ENCODE data around the gene COL15A1. TPM values are rescaled to one million over a fixed set of nuclear protein-coding genes. Genes with fewer than 3 reads are reported as not detected.
"Not testable (repeated sequence)": the region's sequence is repeated elsewhere in the genome, so short reads cannot be mapped to it uniquely, and the experiment has no call there.

The COL15A1 gene
- total and polyA plus RNA-seq, 10 donors = 0.33 to 9.3 (median 2.1) TPM

DNA sequence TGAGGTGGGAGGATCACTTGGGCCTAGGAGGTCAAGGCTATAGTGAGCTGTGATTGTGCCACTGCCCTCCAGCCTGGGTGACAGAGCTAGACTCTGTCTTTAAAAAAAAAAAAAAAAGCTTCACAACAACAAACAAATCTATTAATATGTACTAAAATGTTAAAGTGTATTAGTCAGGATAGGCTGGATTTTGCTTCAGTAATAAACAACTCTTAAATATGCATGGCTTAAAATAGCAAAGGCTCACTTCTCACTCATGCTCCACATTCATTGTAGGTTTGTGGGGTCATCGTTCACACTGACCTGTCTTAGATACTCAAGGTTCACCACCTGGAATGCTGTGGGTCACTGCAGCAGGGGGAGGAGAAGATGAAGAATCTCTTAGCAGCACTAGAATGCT lies 33.8 kb upstream of the COL15A1 start:
- DNase-seq = no peak
- no peaks in the 10 kb centered on the region for H3K27me3 ChIP-seq (replicated peaks in 1 of 7)
- no peaks in the 10 kb centered on the region for H3K9me3 ChIP-seq
- 79 to 93% (median 88%) methylated on average over 1 of the region's 1 CpG for WGBS, 5 donors
- H3K4me3 ChIP-seq = no peak overlapping the region
- intact Hi-C loops (cut with DNase I; ENCODE audit: low total_unique reads) = no loop called here
- TF ChIP-seq, protein P1, sequence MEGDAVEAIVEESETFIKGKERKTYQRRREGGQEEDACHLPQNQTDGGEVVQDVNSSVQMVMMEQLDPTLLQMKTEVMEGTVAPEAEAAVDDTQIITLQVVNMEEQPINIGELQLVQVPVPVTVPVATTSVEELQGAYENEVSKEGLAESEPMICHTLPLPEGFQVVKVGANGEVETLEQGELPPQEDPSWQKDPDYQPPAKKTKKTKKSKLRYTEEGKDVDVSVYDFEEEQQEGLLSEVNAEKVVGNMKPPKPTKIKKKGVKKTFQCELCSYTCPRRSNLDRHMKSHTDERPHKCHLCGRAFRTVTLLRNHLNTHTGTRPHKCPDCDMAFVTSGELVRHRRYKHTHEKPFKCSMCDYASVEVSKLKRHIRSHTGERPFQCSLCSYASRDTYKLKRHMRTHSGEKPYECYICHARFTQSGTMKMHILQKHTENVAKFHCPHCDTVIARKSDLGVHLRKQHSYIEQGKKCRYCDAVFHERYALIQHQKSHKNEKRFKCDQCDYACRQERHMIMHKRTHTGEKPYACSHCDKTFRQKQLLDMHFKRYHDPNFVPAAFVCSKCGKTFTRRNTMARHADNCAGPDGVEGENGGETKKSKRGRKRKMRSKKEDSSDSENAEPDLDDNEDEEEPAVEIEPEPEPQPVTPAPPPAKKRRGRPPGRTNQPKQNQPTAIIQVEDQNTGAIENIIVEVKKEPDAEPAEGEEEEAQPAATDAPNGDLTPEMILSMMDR (IDR thresholded peaks at IDR 0.05 in 8 of 11, conservative IDR thresholded peaks at IDR 0.05 in 3 of 11) = no peak
- no peak for TF ChIP-seq POLR2A (IDR thresholded peaks at IDR 0.05)
- no peak for TF ChIP-seq POLR2AphosphoS5 (IDR thresholded peaks at IDR 0.05)
- no peak overlapping the region for H3K27ac ChIP-seq
- H3K4me1 ChIP-seq = peaks cover 0 to 16% (median 2%) of the 10 kb centered on the region in 6 donors
- no peaks in the 10 kb centered on the region for H3K36me3 ChIP-seq

GRCh38 chr9:98911042-98911441 lies 32.7 kb upstream of the COL15A1 start:
- no peaks in the 10 kb centered on the region for H3K9me3 ChIP-seq
- 74 to 82% (median 81%) methylated on average over 5 of the region's 5 CpGs for WGBS, 5 donors
- no peak for TF ChIP-seq POLR2A (IDR thresholded peaks at IDR 0.05)
- TF ChIP-seq, protein P1 (IDR thresholded peaks at IDR 0.05 in 8 of 11, conservative IDR thresholded peaks at IDR 0.05 in 3 of 11) = no peak
- TF ChIP-seq POLR2AphosphoS5 (IDR thresholded peaks at IDR 0.05) = no peak
- intact Hi-C loops (cut with DNase I; ENCODE audit: low total_unique reads) = no loop called here
- no peaks in the 10 kb centered on the region for H3K36me3 ChIP-seq
- H3K4me1 ChIP-seq = peaks cover 0 to 16% (median 2%) of the 10 kb centered on the region in 6 donors
- H3K27me3 ChIP-seq (replicated peaks in 1 of 7) = no peaks in the 10 kb centered on the region
- no peak overlapping the region for H3K4me3 ChIP-seq
- no peak overlapping the region for H3K27ac ChIP-seq
- DNase-seq = no peak

GRCh38 chr9:98911738-98912137 lies 32.0 kb upstream of the COL15A1 start:
- DNase-seq; intact Hi-C loops (cut with DNase I; ENCODE audit: low total_unique reads); H3K27ac ChIP-seq; H3K36me3 ChIP-seq; H3K9me3 ChIP-seq; H3K4me3 ChIP-seq; H3K27me3 ChIP-seq (replicated peaks in 1 of 7): not testable (repeated sequence)
- peaks cover 0 to 22% (median 9%) of the 10 kb centered on the region in 6 donors for H3K4me1 ChIP-seq
- WGBS, 5 donors = 86 to 94% (median 92%) methylated on average over 6 of the region's 6 CpGs

DNA sequence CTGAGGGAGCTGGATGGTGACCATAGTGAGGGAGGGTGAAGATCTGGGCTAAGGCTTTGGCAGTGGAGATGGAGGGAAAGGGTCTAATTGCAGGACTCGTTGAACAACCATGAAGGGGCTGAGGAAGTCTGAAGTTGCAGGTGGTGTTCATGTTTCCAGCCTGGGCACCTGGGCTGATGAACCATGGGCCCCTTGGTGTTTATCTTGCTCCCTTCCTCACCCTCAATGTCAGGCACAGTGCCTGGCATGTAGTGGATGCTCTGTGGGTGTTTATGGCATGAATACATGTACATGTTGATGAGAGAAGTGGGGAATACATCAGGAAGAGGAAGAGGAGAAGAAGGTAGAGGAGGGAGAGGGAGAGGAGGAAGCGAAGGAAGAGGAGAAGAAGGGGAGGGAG lies 31.3 kb upstream of the COL15A1 start:
- Histone ChIP-seq H3K36me3 (no peaks in the 10 kb centered on the region), H3K27ac (no peak overlapping the region), H3K9me3 (no peaks in the 10 kb centered on the region), H3K4me1 (peaks cover 0 to 24% (median 13%) of the 10 kb centered on the region in 6 donors), H3K27me3 (replicated peaks in 1 of 7) (no peaks in the 10 kb centered on the region), H3K4me3 (no peak overlapping the region)
- 73 to 86% (median 84%) methylated on average over 2 of the region's 2 CpGs for WGBS, 5 donors
- no peak for DNase-seq
- intact Hi-C loops (cut with DNase I; ENCODE audit: low total_unique reads) = no loop called here
- TF ChIP-seq POLR2A (IDR thresholded peaks at IDR 0.05) (no peak), POLR2AphosphoS5 (IDR thresholded peaks at IDR 0.05) (no peak)
- TF ChIP-seq, protein P1 (IDR thresholded peaks at IDR 0.05 in 8 of 11, conservative IDR thresholded peaks at IDR 0.05 in 3 of 11) = no peak

GRCh38 chr9:98913044-98913443 lies 30.7 kb upstream of the COL15A1 start:
- no peak overlapping the region for H3K4me3 ChIP-seq
- TF ChIP-seq POLR2AphosphoS5 (IDR thresholded peaks at IDR 0.05) = no peak
- TF ChIP-seq, protein P1 (IDR thresholded peaks at IDR 0.05 in 8 of 11, conservative IDR thresholded peaks at IDR 0.05 in 3 of 11) = no peak
- no peak for TF ChIP-seq POLR2A (IDR thresholded peaks at IDR 0.05)
- no peaks in the 10 kb centered on the region for H3K36me3 ChIP-seq
- peaks cover 0 to 28% (median 15%) of the 10 kb centered on the region in 6 donors for H3K4me1 ChIP-seq
- 85 to 96% (median 92%) methylated on average over 4 of the region's 4 CpGs for WGBS, 5 donors
- intact Hi-C loops (cut with DNase I; ENCODE audit: low total_unique reads) = no loop called here
- H3K27ac ChIP-seq = no peak overlapping the region
- H3K9me3 ChIP-seq = no peaks in the 10 kb centered on the region
- DNase-seq = no peak
- no peaks in the 10 kb centered on the region for H3K27me3 ChIP-seq (replicated peaks in 1 of 7)

All from spleen (tissue), 11 donors.